Thymus (tissue), 11 donors: ENCODE data around the gene LDB3. TPM values are rescaled to one million over a fixed set of nuclear protein-coding genes. Genes with fewer than 3 reads are reported as not detected.

Source experiments
- DNase-seq, 9 donors: peaks; one replicate each; pipeline ENCODE4 v3.0.0-alpha.2; 2013; ENCODE audit warnings: low spot score in 9 of 9, low read depth in 6 of 9, missing footprints in 1 of 9
- H3K27ac ChIP-seq, 2 donors: one replicate each; pipeline ENCODE4 v1.5.1; 2013; ENCODE audit warnings: control low read depth in 1 of 2, low read depth in 1 of 2, low read length in 1 of 2, mild to moderate bottlenecking in 1 of 2, moderate library complexity in 1 of 2
- H3K27me3 ChIP-seq, 2 donors: one replicate each; pipeline ENCODE4 v1.5.1; 2013; ENCODE audit warnings: low read length in 1 of 2; ENCODE audit not compliant: control insufficient read depth in 2 of 2, insufficient read depth in 1 of 2
- H3K36me3 ChIP-seq, 2 donors: one replicate each; pipeline ENCODE4 v1.5.1; 2013; ENCODE audit warnings: low read length in 1 of 2, mild to moderate bottlenecking in 1 of 2, moderate library complexity in 1 of 2; ENCODE audit not compliant: control insufficient read depth in 2 of 2, insufficient read depth in 2 of 2
- H3K4me1 ChIP-seq, 2 donors: one replicate each; pipeline ENCODE4 v1.5.1; 2013; ENCODE audit warnings: low read length in 2 of 2; ENCODE audit not compliant: control insufficient read depth in 2 of 2, insufficient read depth in 2 of 2
- H3K4me3 ChIP-seq, 2 donors: one replicate each; pipeline ENCODE4 v1.5.1; 2013; ENCODE audit warnings: low read length in 2 of 2, control low read depth in 1 of 2, mild to moderate bottlenecking in 1 of 2
- H3K9me3 ChIP-seq, 2 donors: one replicate each; pipeline ENCODE4 v1.5.1; 2013; ENCODE audit warnings: low read length in 1 of 2, mild to moderate bottlenecking in 1 of 2; ENCODE audit not compliant: control insufficient read depth in 2 of 2, insufficient read depth in 1 of 2
- WGBS: extraction: QIAGEN DNeasy Blood & Tissue Kit; methylation state at CpG from one replicate; pipeline ENCODE4 v1.1.7; 2013; 5-methylcytosine and 5-hydroxymethylcytosine counted together
- polyA plus RNA-seq: library from polyadenylated mRNA; stranded (reverse); fragments of 200-250 nt; gene quantifications from one replicate; pipeline ENCODE4 v1.2.3, GENCODE V29; 2013
- total RNA-seq: library from RNA; stranded (reverse); fragments of 120-200 nt; gene quantifications from one replicate; pipeline ENCODE4 v1.2.4, GENCODE V29; 2013
- donor health status: healthy.

Gene LDB3
- total and polyA plus RNA-seq, 2 donors = 0.38 to 2.9 TPM

- Histone ChIP-seq H3K27me3 (peaks cover 0 to 11% of the 10 kb centered on the region in 2 donors), H3K9me3 (no peaks in the 10 kb centered on the region), H3K4me3 (no peak overlapping the region), H3K36me3 (no peaks in the 10 kb centered on the region), H3K27ac (no peak overlapping the region), H3K4me1 (no peaks in the 10 kb centered on the region)
- WGBS = 97% methylated on average over 1 of the region's 1 CpG
- DNase-seq = no peak
These were observed 100.2 kb downstream of the LDB3 start for GRCh38 chr10:86768412-86769062.

DNA sequence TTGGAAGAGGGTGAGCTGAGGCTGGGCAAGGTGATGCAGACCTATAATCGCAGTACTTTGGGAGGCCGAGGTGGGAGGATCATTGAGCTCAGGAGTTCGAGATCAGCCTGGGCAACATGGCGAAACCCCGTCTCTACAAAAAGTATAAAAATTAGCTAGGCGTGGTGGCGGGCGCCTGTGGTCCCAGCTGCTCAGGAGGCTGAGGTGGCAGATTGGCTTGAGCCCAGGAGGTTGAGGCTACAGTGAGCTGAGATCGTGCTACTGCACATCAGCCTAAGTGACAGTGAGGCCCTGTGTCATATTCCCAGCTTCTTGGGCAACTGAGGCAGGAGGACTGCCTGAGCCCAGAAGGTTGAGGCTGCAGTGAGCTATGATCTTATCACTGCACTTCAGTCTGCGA is 101.7 kb downstream of the LDB3 start:
- 96% methylated on average over 10 of the region's 10 CpGs for WGBS
- DNase-seq = no peak
- H3K27me3 ChIP-seq = peaks cover 0 to 11% of the 10 kb centered on the region in 2 donors
- H3K4me3 ChIP-seq = no peak overlapping the region
- no peaks in the 10 kb centered on the region for H3K9me3 ChIP-seq
- no peaks in the 10 kb centered on the region for H3K36me3 ChIP-seq
- H3K4me1 ChIP-seq = no peaks in the 10 kb centered on the region
- no peak overlapping the region for H3K27ac ChIP-seq

DNA sequence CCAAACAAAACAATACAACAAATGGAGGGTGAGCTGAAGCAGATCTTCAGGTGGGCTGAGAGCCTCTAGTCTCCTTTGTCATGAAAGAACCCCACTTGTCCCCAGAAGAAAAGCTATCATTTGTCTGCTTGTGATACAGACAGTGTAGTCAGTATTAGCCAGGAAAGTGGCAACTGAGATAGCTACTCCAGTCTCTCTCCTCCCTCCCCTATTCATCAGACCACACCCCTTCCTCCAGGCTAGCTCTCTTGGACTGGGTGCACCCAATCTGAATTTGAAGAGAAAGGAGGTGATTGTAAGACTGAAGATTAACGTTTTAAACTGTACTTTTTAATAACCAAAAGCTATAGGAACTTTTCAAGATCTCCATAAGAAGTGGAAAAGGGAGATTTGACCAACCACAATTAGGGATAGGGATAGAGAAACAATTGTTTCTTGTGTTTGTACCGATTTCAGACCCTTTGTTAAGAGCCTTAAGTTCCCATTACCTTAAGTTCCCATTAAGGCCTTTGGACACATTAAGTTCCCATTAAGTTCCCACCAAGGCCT is 102.2 kb downstream of the LDB3 start:
- WGBS = 57% methylated on average over 2 of the region's 2 CpGs
- Histone ChIP-seq H3K36me3 (no peaks in the 10 kb centered on the region), H3K27me3 (peaks cover 0 to 11% of the 10 kb centered on the region in 2 donors), H3K4me1 (no peaks in the 10 kb centered on the region), H3K27ac (no peak overlapping the region), H3K4me3 (no peak overlapping the region), H3K9me3 (no peaks in the 10 kb centered on the region)
- no peak for DNase-seq

GRCh38 chr10:86773498-86773897 is 105.2 kb downstream of the LDB3 start:
- no peaks in the 10 kb centered on the region for H3K4me1 ChIP-seq
- no peak for DNase-seq
- no peaks in the 10 kb centered on the region for H3K9me3 ChIP-seq
- H3K36me3 ChIP-seq = no peaks in the 10 kb centered on the region
- H3K27ac ChIP-seq = no peak overlapping the region
- H3K27me3 ChIP-seq = peaks cover 2 to 10% of the 10 kb centered on the region in 2 donors
- WGBS = 87% methylated on average over 6 of the region's 6 CpGs
- no peak overlapping the region for H3K4me3 ChIP-seq

- H3K27ac ChIP-seq = no peak overlapping the region
- DNase-seq = no peak
- H3K9me3 ChIP-seq = no peaks in the 10 kb centered on the region
- no peaks in the 10 kb centered on the region for H3K36me3 ChIP-seq
- no peak overlapping the region for H3K4me3 ChIP-seq
- H3K4me1 ChIP-seq = no peaks in the 10 kb centered on the region
- WGBS = 73% methylated on average over 6 of the region's 6 CpGs
- H3K27me3 ChIP-seq = peaks cover 2 to 3% of the 10 kb centered on the region in 2 donors
These were observed 107.0 kb downstream of the LDB3 start for GRCh38 chr10:86775056-86775869.

DNA sequence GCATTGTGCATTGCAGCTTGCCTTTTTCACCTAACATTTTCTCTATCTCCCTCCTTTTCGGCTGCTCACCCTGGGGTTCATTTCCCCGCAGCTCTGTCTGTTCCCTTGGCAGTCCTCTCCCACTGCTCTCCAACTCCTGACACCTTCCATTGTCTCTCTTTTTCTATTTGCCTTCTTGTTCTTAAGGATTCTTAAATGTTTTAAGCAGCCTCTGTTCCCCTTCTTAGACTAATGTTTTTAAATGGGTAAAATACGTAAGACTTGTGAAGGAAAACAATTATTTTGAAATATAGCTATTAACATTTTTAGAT is 107.5 kb downstream of the LDB3 start:
- Histone ChIP-seq H3K4me1 (no peaks in the 10 kb centered on the region), H3K36me3 (no peaks in the 10 kb centered on the region), H3K27ac (no peak overlapping the region), H3K4me3 (no peak overlapping the region), H3K27me3 (peaks cover 2 to 3% of the 10 kb centered on the region in 2 donors), H3K9me3 (no peaks in the 10 kb centered on the region)
- no peak for DNase-seq
- WGBS = 96% methylated on average over 3 of the region's 3 CpGs

- no peak overlapping the region for H3K4me3 ChIP-seq
- H3K27me3 ChIP-seq = peaks cover 2 to 3% of the 10 kb centered on the region in 2 donors
- H3K4me1 ChIP-seq = no peaks in the 10 kb centered on the region
- no peak for DNase-seq
- no peaks in the 10 kb centered on the region for H3K9me3 ChIP-seq
- 85% methylated on average over 5 of the region's 5 CpGs for WGBS
- H3K27ac ChIP-seq = no peak overlapping the region
- H3K36me3 ChIP-seq = no peaks in the 10 kb centered on the region
These were observed 111.1 kb downstream of the LDB3 start for GRCh38 chr10:86779220-86780017.

GRCh38 chr10:86782701-86783418 is 114.5 kb downstream of the LDB3 start:
- 98% methylated on average over 1 of the region's 1 CpG for WGBS
- H3K4me1 ChIP-seq = no peaks in the 10 kb centered on the region
- no peaks in the 10 kb centered on the region for H3K36me3 ChIP-seq
- no peaks in the 10 kb centered on the region for H3K27me3 ChIP-seq
- DNase-seq = no peak
- no peak overlapping the region for H3K27ac ChIP-seq
- H3K4me3 ChIP-seq = no peak overlapping the region
- H3K9me3 ChIP-seq = no peaks in the 10 kb centered on the region
